22Rv1 (cell line): ENCODE measurements around the gene ANKRD60.

Experiments
- CTCF ChIP-seq: fragments of 450-650 bp; IDR thresholded peaks from 2 replicates; pipeline ENCODE4 v1.5.1; 2017; ENCODE audit warnings: mild to moderate bottlenecking
- ZFX ChIP-seq: fragments of 450-650 bp; IDR thresholded peaks from 2 replicates; pipeline ENCODE4 v1.6.1; 2017; ENCODE audit warnings: antibody characterized with exemption, borderline replicate concordance

- TF ChIP-seq ZFX, result no peak
- TF ChIP-seq CTCF, result no peak
These were observed 50.7 kb downstream of the ANKRD60 start for GRCh38 chr20:58177799-58178198.
